K562 (cell line): ENCODE measurements around the gene RCOR3. TPM values are rescaled to one million over a fixed set of nuclear protein-coding genes. Genes with fewer than 3 reads are reported as not detected.
A peak's percentile ranks its signal among the peaks of the same experiment; 100 is the strongest.

ENCODE experiments used
- ARHGAP35 ChIP-seq: fragments of 450-650 bp; IDR thresholded peaks from 2 replicates; pipeline ENCODE4 v1.6.1; 2018; ENCODE audit not compliant: partially characterized antibody
- BRD4 ChIP-seq: fragments of 200-600 bp; sonication (generic); IDR thresholded peaks from 2 replicates; pipeline ENCODE4 v1.6.1; 2017; ENCODE audit warnings: inconsistent platforms
- BRD9 ChIP-seq: fragments of 450-650 bp; IDR thresholded peaks from 2 replicates; pipeline ENCODE4 v1.6.1; 2018; ENCODE audit warnings: low read depth; ENCODE audit not compliant: partially characterized antibody
- DIDO1 ChIP-seq: fragments of 450-650 bp; IDR thresholded peaks from 2 replicates; pipeline ENCODE4 v1.6.1; 2016; ENCODE audit warnings: low read depth, missing biosample characterization, missing genetic modification characterization
- ELF4 ChIP-seq: fragments of 450-650 bp; formaldehyde crosslinking; IDR thresholded peaks from 2 replicates; pipeline ENCODE4 v1.4.0; 2022; ENCODE audit warnings: missing genetic modification characterization
- EP400 ChIP-seq: fragments of 450-650 bp; IDR thresholded peaks from 2 replicates; pipeline ENCODE4 v1.6.1; 2017; ENCODE audit warnings: antibody characterized with exemption, mild to moderate bottlenecking, moderate library complexity
- ETV6 ChIP-seq, 3 experiments: fragments of 150-350 bp in 1 of 3; sonication (generic) in 1 of 3; formaldehyde crosslinking in 1 of 3; IDR thresholded peaks; 2 replicates each; pipeline versions ENCODE4 v1.6.1 to v1.8.0; 2014 to 2022; ENCODE audit warnings: borderline replicate concordance in 2 of 3, low read depth in 2 of 3, antibody characterized with exemption in 1 of 3, low read length in 1 of 3, mild to moderate bottlenecking in 1 of 3, missing genetic modification reagents in 1 of 3
- FOXA3 ChIP-seq, 2 experiments: fragments of 450-650 bp in 1 of 2; sonication (generic) in 1 of 2; formaldehyde crosslinking; IDR thresholded peaks in 1 of 2; conservative IDR thresholded peaks in 1 of 2; 2 replicates each; pipeline versions ENCODE4 v1.4.0 to v1.8.0; 2020 to 2022; ENCODE audit warnings: mild to moderate bottlenecking in 2 of 2, missing genetic modification reagents in 1 of 2
- HDAC1 ChIP-seq, 2 experiments: fragments of 450-650 bp; IDR thresholded peaks; 2 replicates each; pipeline ENCODE4 v1.6.1; 2016 to 2017; ENCODE audit warnings: inconsistent platforms in 1 of 2, mild to moderate bottlenecking in 1 of 2, moderate library complexity in 1 of 2
- HNRNPH1 ChIP-seq: fragments of 200-400 bp; formaldehyde crosslinking; optimal IDR thresholded peaks from 2 replicates; pipeline ENCODE3; 2017; ENCODE audit warnings: low read depth, mild to moderate bottlenecking, low read length, moderate library complexity
- IFI16 ChIP-seq: fragments of 250-450 bp; sonication (Bioruptor Pico); IDR thresholded peaks from 2 replicates; pipeline ENCODE4 v2.1.2; 2022; ENCODE audit warnings: mild to moderate bottlenecking, inconsistent platforms
- MTA2 ChIP-seq: fragments of 450-650 bp; IDR thresholded peaks from 2 replicates; pipeline ENCODE4 v1.6.1; 2016; ENCODE audit warnings: low read depth
- PCBP1 ChIP-seq: fragments of 200-400 bp; formaldehyde crosslinking; IDR thresholded peaks from 2 replicates; pipeline ENCODE4 v1.6.1; 2018; ENCODE audit warnings: mild to moderate bottlenecking, low read depth, low read length; ENCODE audit not compliant: poor library complexity, severe bottlenecking
- POLR2A ChIP-seq: fragments of 450-650 bp; conservative IDR thresholded peaks from 2 replicates; pipeline ENCODE4 v1.6.1; 2016
- PTTG1 ChIP-seq: fragments of 450-650 bp; IDR thresholded peaks from 2 replicates; pipeline ENCODE4 v1.6.1; 2016; ENCODE audit warnings: low read depth, mild to moderate bottlenecking, missing genetic modification characterization, missing compliant biosample characterization
- SMAD1 ChIP-seq: fragments of 150-350 bp; IDR thresholded peaks from 2 replicates; pipeline ENCODE4 v1.6.1; 2014; ENCODE audit warnings: low read length, low read depth; ENCODE audit not compliant: partially characterized antibody
- SNIP1 ChIP-seq: fragments of 450-650 bp; IDR thresholded peaks from 2 replicates; pipeline ENCODE4 v1.7.1; 2017; ENCODE audit warnings: low read depth, mild to moderate bottlenecking
- TRIM28 ChIP-seq: fragments of 450-650 bp; IDR thresholded peaks from 2 replicates; pipeline ENCODE4 v1.6.1; 2017
- U2AF1 ChIP-seq: fragments of 200-400 bp; formaldehyde crosslinking; optimal IDR thresholded peaks from 2 replicates; pipeline ENCODE3; 2017; ENCODE audit warnings: mild to moderate bottlenecking, low read depth, low read length, moderate library complexity
- ZBTB34 ChIP-seq: fragments of 250-450 bp; sonication (Bioruptor Pico); IDR thresholded peaks from 2 replicates; pipeline ENCODE4 v1.8.0; 2021; ENCODE audit warnings: mild to moderate bottlenecking, moderate library complexity
- ZNF253 ChIP-seq: fragments of 250-450 bp; sonication (Bioruptor Pico); conservative IDR thresholded peaks from 2 replicates; pipeline ENCODE4 v1.6.1; 2021; ENCODE audit warnings: mild to moderate bottlenecking
- ZNF316 ChIP-seq: fragments of 450-650 bp; IDR thresholded peaks from 2 replicates; pipeline ENCODE4 v1.6.1; 2016
- ZNF696 ChIP-seq: fragments of 250-450 bp; sonication (Bioruptor Pico); conservative IDR thresholded peaks from 2 replicates; pipeline ENCODE4 v1.4.0; 2020; ENCODE audit warnings: mild to moderate bottlenecking, moderate library complexity
- polyA plus RNA-seq, 8 experiments: library from polyadenylated mRNA; depleted of rRNA in 4 of 8; stranded (reverse) in 5 of 8; unstranded in 3 of 8; fragments of >200 nt; fragmentation: Nextera tagmentation in 2 of 8; fragmentation: Illumina TruSeq in 1 of 8; extraction: Ambion mirVana in 2 of 8; extraction: Trizol in 1 of 8; gene quantifications; 2 replicates each; pipeline versions ENCODE4 v1.2.1 to v1.2.3, GENCODE V29; 2011 to 2014; ENCODE audit warnings: inconsistent platforms in 1 of 8, missing spikeins in 1 of 8
- total RNA-seq, 7 experiments: library from RNA; depleted of rRNA in 6 of 7; stranded (reverse); fragments of >200 nt in 6 of 7; fragmentation: Illumina TruSeq in 2 of 7; extraction: Trizol in 2 of 7; gene quantifications; 2 replicates each; pipeline versions ENCODE4 v1.2.1 to v1.2.3, GENCODE V29; 2011 to 2021; ENCODE audit warnings: low replicate concordance in 1 of 7
- TF ChIP-seq, protein P1 (sequence below): IDR thresholded peaks from 2 replicates; pipeline ENCODE4 v1.6.1; 2011; ENCODE audit warnings: borderline replicate concordance, low read depth, mild to moderate bottlenecking, moderate library complexity, low read length; ENCODE audit not compliant: insufficient read depth, poor library complexity, severe bottlenecking
- TF ChIP-seq, protein P2 (sequence below), 3 experiments: IDR thresholded peaks in 2 of 3; conservative IDR thresholded peaks in 1 of 3; 2 replicates each; pipeline ENCODE4 v1.5.1; 2011 to 2012; ENCODE audit warnings: low read length in 3 of 3, mild to moderate bottlenecking in 3 of 3, control low read depth in 2 of 3, improper control_type of control experiment in 1 of 3, inconsistent platforms in 1 of 3, low read depth in 1 of 3, mixed read lengths in 1 of 3, moderate library complexity in 1 of 3; ENCODE audit not compliant: insufficient read depth in 2 of 3

The RCOR3 gene
- total and polyA plus RNA-seq, 9 of the 15 experiments (the other 6 are each of a cell fraction or from before 2014, with no cell fraction given) = 9.7 to 42.7 (median 29.5) TPM

DNA sequence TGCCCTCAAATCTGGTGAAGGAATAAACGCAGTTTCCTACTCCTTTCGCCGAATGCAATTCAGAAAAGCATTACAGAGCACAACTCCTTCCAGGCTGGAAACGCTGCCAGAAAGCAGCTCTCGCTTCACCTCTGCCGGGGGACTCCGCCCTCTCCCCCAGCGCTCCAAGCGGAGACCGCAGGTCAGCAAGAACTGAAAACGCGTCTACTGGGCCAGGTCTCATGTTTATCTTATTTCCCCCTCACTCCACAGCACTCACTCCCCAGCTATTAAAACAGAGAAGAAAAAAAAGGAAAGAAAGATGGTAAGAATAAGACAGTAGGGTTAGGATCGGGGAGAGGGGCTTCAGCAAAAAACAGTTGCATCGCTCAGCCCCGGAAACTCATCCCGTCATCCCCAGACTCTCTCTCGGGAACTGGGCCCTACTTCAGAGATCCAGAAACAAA is 833 bp upstream of the RCOR3 start (continued):
- TF ChIP-seq BRD4 (peak; percentile 97; the same call in 1 of the 2 replicates), BRD9 (peak; percentile 95), PCBP1 (no peak), HDAC1 (IDR thresholded peaks at IDR 0.05) (peak in 1 of 2 experiments; percentile 16; a peak in 1 of 4 replicates), MTA2 (no peak), U2AF1 (peak; percentile 8), TRIM28 (peak; percentile 53; the same call in 1 of the 2 replicates), ZNF696 (CRISPR knock-in tag) (no peak), FOXA3 (CRISPR knock-in tag; conservative IDR thresholded peaks at IDR 0.05 in 1 of 2, IDR thresholded peaks at IDR 0.05 in 1 of 2) (no peak), ZNF316 (peak; percentile 20; the same call in 1 of the 2 replicates), PTTG1 (tag) (no peak), SNIP1 (0 out of 2 replicates have a peak, but pooled peaks have one; percentile 7), IFI16 (CRISPR knock-in tag) (no peak), ELF4 (CRISPR knock-in tag) (peak; percentile 48; the same call in 1 of the 2 replicates), SMAD1 (peak; percentile 61), DIDO1 (tag) (no peak), POLR2A (peak; percentile 93), HNRNPH1 (no peak), ARHGAP35 (peak; percentile 73), ETV6 (IDR thresholded peaks at IDR 0.05; ENCODE audit: borderline replicate concordance in 1 of 2, low read depth in 2 of 2, low read length in 1 of 2) (no peak), ETV6 (CRISPR knock-in tag; IDR thresholded peaks at IDR 0.05; ENCODE audit: borderline replicate concordance) (no peak), EP400 (peak; percentile 31; the same call in 1 of the 2 replicates), ZNF253 (CRISPR knock-in tag) (no peak), ZBTB34 (CRISPR knock-in tag) (no peak)
- TF ChIP-seq, protein P1, sequence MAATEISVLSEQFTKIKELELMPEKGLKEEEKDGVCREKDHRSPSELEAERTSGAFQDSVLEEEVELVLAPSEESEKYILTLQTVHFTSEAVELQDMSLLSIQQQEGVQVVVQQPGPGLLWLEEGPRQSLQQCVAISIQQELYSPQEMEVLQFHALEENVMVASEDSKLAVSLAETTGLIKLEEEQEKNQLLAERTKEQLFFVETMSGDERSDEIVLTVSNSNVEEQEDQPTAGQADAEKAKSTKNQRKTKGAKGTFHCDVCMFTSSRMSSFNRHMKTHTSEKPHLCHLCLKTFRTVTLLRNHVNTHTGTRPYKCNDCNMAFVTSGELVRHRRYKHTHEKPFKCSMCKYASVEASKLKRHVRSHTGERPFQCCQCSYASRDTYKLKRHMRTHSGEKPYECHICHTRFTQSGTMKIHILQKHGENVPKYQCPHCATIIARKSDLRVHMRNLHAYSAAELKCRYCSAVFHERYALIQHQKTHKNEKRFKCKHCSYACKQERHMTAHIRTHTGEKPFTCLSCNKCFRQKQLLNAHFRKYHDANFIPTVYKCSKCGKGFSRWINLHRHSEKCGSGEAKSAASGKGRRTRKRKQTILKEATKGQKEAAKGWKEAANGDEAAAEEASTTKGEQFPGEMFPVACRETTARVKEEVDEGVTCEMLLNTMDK = peak; percentile 83
- TF ChIP-seq, protein P2, sequence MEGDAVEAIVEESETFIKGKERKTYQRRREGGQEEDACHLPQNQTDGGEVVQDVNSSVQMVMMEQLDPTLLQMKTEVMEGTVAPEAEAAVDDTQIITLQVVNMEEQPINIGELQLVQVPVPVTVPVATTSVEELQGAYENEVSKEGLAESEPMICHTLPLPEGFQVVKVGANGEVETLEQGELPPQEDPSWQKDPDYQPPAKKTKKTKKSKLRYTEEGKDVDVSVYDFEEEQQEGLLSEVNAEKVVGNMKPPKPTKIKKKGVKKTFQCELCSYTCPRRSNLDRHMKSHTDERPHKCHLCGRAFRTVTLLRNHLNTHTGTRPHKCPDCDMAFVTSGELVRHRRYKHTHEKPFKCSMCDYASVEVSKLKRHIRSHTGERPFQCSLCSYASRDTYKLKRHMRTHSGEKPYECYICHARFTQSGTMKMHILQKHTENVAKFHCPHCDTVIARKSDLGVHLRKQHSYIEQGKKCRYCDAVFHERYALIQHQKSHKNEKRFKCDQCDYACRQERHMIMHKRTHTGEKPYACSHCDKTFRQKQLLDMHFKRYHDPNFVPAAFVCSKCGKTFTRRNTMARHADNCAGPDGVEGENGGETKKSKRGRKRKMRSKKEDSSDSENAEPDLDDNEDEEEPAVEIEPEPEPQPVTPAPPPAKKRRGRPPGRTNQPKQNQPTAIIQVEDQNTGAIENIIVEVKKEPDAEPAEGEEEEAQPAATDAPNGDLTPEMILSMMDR (IDR thresholded peaks at IDR 0.05 in 2 of 3, conservative IDR thresholded peaks at IDR 0.05 in 1 of 3; ENCODE audit: insufficient read depth in 2 of 3, low read depth in 1 of 3, low read length in 3 of 3) = peak in 2 of 3 experiments; percentile 27 to 43; a peak in 5 of 6 replicates
